HG03521 (cell line): ENCODE measurements around the gene PIGC.

Experiments
- ATAC-seq: cut with Tn5 transposase; IDR thresholded peaks from one replicate; pipeline ENCODE4 v1.9.1; 2021; ENCODE audit warnings: mild to moderate bottlenecking, moderate library complexity; ENCODE audit not compliant: unreplicated experiment

The PIGC gene

GRCh38 chr1:172443666-172444453, at the start of gene PIGC:
Gene PIGC, minus strand, starts transcription at chr1:172444069. Its CDS starts 1,447 bp downstream, at chr1:172442622.
- peak; percentile 99 for ATAC-seq

DNA sequence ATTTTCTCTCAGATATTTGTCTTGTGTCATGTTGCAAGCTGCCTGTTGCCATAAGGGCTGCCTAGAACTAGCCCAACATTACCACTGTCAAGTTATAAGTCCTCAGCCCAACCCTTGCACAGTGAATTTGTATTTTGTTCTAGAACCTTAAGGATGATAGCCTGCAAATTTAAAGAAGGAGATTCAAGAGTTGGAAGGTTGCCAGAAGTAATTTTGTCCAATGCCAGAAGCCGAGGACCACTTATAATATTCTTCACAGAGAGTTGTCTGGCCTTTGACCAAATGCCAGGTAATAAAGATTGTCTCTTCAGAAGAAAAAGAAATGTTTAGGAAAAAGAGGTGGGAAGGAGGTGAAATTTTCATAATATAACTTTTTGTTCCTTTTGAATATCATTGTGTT, 48.6 kb upstream of the PIGC start:
- no peak for ATAC-seq

DNA sequence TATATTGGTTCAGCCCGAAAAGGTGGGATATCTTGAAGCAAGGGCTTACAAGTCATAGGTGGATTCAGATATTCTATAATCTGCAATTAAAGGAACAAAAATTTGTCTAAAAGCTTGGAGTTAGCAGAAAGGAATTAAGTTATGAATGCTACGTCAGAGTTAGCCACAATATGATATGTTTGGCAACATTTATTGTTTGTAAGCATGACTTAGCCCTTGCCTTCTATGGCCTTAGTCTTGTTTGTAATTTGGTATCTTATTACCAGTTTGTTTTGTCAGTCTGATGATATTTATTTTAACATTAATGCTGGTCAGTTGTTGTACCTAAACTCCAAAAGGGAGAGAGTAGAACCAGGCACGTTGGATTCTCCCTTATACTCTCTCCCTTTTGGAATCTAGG, 46.0 kb upstream of the PIGC start:
- no peak for ATAC-seq

GRCh38 chr1:172488393-172488792, 44.5 kb upstream of the PIGC start:
- ATAC-seq = no peak

GRCh38 chr1:172487550-172487949, 43.7 kb upstream of the PIGC start:
- ATAC-seq = no peak

GRCh38 chr1:172486805-172487454, 43.1 kb upstream of the PIGC start:
- ATAC-seq = no peak

GRCh38 chr1:172485626-172486025, 41.8 kb upstream of the PIGC start:
- no peak for ATAC-seq

GRCh38 chr1:172484252-172484651, 40.4 kb upstream of the PIGC start:
- no peak for ATAC-seq

DNA sequence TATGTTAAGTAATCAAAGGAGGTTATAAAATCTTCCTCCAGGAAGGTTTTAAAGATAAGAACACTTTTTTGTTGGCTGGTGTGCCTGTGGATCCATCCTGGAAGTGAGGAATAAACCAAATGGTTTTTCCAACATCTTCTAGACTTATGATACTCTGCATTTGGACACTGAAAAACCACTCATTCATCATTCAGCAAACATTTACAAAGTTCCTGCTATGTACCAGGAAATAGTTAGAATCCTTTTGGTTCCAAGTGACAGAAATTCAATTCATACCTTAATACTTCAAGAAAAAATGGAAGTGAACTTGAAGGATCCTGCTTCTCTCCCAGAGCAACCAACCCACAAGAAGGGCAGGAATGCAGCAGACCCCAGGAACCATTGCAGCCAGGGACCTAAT, 39.6 kb upstream of the PIGC start:
- no peak for ATAC-seq

- no peak for ATAC-seq
Observed at GRCh38 chr1:172482044-172482443, 38.2 kb upstream of the PIGC start.

DNA sequence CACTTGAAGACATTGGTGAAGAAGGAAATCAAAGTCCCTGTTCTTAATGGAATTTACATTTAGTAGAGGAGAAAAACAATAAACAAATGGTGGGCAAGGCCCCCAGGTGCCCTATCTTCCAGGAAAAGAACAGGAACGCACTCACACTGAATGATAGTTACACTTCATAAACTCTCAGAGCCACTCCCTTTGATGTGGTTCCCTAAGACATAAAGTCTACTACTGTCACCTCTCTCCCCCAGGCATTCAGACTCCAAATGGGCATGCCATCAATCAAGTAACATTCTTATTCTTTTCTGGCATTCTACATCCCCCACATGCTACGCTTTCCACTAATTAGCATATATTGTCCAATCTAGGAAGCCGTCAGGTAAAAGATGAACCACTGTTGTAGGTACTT, 36.6 kb upstream of the PIGC start:
- ATAC-seq = no peak

DNA sequence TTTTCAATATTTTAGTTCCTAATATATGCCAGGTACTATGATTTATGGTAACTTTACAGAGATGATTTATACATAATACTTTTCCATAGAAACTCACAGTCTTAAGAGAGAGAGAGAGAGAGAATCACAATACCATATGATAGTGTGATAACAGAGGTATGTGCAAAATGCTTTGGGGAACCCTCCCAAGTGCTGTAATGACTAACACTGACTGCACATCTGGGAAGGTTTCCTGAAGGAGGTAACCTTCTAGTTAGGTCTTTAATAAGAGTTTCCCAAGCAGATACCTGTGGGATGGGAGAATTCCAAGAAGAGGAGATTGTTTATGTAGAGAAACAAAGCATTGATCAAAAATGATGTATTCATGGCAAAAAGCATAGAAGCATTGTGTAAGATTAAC, 34.6 kb upstream of the PIGC start:
- ATAC-seq = no peak

GRCh38 chr1:172477741-172478140, 33.9 kb upstream of the PIGC start:
- ATAC-seq = no peak

GRCh38 chr1:172477216-172477615, 33.3 kb upstream of the PIGC start:
- no peak for ATAC-seq

DNA sequence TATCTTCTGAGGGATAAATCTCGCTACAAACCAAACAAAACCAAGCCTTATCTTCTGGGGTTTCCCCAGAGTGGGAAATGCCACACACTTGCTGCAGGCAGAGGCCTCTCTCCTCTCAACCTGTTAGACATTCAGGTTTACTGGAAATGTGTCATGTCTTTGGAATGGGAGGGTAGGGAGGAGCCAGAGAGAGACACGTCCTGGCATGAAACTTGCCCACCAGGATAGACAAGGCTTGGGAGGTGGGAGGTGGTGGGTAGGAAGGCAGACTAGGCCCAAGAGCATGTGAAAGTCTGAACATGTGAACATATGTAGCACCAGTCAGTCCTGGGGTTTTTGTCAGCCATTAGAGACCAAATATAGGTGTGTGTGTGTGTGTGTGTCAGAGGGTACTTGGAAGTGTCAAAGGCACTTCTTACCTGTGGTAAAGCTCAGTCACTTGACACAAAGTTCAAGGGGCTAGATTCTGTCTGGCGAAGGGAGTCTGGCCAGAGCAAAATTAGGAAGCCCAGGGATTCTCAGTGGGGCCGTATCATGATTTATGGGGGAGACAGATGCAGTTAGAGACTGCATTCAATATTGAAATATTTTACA, 32.4 kb upstream of the PIGC start:
- no peak for ATAC-seq

- ATAC-seq = no peak
Observed at GRCh38 chr1:172473842-172474241, 30.0 kb upstream of the PIGC start.

GRCh38 chr1:172473302-172473701, 29.4 kb upstream of the PIGC start:
- ATAC-seq = no peak

DNA sequence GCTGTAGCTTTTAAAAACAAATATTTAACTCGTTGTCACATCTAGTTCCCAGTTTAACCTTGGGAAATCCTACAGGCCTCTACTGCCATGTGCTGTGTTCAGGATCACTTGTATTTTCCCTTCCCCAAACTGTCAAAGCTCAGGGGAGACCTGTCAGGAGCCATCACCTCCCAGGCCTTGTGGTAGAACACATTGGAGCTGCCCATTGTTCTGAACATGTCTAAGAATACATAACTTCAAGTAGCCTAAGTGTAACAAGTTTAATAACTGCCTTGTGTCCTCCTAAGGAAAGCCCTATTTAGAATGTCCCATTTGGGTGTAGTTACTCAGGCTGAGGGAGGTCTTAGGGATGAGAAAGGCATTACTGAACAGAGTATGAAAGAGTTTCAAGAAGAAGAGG, 28.6 kb upstream of the PIGC start:
- no peak for ATAC-seq

DNA sequence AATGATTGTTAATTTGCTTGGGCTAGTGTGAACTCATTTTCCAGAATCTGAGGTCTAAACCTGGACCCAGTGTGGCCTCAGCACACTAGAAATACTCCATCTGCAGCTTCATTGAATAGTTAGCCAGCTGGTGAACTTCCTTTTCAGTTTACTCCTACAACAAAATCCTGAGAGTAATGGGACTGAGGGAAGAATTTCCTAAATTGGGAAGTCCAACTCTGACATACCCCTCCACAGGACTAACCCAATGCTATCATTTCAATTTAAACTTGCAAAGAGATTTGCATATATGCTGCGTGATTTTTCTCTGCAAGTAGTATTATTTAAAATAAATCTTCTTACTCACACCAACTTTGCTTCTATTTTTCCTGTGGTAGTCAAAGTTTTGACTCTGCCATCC, 27.8 kb upstream of the PIGC start:
- no peak for ATAC-seq

- ATAC-seq = no peak
Observed at GRCh38 chr1:172470149-172470548, 26.3 kb upstream of the PIGC start.

- no peak for ATAC-seq
Observed at GRCh38 chr1:172469717-172470116, 25.8 kb upstream of the PIGC start.

- no peak for ATAC-seq
Observed at GRCh38 chr1:172468296-172468695, 24.4 kb upstream of the PIGC start.
